ENCODE results near the gene HSD17B12.

The HSD17B12 gene

DNA sequence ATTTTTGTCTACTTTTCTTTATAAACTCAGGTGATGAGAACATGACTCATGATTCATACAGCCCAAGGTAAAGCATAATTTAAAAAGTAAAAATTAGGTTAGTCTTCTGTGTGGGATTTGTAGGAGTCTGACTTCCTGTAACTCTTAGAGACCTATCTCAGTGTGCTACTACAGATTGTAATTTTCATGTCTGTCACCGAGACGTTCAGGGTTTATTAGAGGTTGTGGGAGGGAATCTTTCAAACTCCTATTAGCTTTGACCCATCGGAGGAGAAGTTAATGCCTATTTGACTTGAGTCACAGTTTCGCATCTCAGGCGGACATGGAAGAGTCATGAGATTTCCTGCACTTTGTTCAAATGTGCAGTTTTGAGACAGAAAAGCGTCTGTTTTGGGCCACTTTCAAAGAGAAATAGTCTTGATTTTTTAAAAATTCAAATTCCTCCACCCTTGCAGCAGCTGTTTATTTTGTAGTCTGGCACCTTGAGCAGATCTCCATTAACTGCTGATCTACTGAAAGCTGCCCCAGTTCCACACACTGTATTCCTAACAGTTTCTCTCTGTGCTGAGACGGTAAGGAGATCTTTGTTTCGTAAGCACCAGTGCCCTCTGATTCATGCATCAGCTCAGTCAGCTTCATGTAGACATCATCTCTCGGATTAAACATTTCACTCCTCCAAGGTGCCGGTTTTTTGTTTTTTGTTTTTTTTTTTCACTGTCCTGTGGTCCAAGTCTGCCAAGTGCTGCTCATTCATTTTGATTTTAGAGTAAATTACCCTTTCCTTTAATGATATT is 224.4 kb downstream of the HSD17B12 start:
- TF ChIP-seq, protein P1, sequence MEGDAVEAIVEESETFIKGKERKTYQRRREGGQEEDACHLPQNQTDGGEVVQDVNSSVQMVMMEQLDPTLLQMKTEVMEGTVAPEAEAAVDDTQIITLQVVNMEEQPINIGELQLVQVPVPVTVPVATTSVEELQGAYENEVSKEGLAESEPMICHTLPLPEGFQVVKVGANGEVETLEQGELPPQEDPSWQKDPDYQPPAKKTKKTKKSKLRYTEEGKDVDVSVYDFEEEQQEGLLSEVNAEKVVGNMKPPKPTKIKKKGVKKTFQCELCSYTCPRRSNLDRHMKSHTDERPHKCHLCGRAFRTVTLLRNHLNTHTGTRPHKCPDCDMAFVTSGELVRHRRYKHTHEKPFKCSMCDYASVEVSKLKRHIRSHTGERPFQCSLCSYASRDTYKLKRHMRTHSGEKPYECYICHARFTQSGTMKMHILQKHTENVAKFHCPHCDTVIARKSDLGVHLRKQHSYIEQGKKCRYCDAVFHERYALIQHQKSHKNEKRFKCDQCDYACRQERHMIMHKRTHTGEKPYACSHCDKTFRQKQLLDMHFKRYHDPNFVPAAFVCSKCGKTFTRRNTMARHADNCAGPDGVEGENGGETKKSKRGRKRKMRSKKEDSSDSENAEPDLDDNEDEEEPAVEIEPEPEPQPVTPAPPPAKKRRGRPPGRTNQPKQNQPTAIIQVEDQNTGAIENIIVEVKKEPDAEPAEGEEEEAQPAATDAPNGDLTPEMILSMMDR (IDR thresholded peaks at IDR 0.05; ENCODE audit: control extremely low read depth, extremely low read depth, low read depth, missing control alignments), result no peak
- POLR2A ChIA-PET, result no interaction called here
- CTCF ChIA-PET, result interaction anchor here (0.8 to 6.2 kb wide), 6 partner anchors 9 to 32 kb away, joined by 3 to 43 read pairs (median 3); no protein-coding TSS in a partner anchor
- no peak for DNase-seq (ENCODE audit: extremely low spot score)

DNA sequence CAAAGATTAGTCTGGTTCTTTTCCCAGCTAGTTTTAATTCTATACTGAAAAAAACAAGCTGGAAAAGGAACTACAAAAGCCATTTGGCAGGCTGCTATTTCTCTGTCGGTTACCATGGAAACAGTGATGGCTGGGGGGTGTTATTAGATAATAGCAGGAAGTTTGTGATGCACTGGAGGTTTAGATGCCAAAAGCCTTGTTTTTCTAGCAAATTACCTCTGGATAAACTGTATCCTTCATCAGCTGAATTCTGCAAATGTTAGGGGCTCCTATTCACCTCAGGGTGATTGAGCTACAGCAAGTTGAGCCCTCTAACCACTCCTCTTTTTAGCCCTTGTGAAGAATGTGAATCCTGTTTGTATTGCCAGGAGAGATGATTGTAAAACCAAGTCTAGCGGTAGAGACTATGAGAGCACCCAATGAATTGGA is 225.3 kb downstream of the HSD17B12 start:
- DNase-seq (ENCODE audit: extremely low spot score), result no peak
- TF ChIP-seq, protein P1 (IDR thresholded peaks at IDR 0.05; ENCODE audit: control extremely low read depth, extremely low read depth, low read depth, missing control alignments), result no peak
- ChIA-PET POLR2A (no interaction called here), CTCF (interaction anchor here (0.6 to 6.2 kb wide), 7 partner anchors 8 to 32 kb away, joined by 3 to 43 read pairs (median 3); no protein-coding TSS in a partner anchor)
